ENCODE data around the gene RIC8A.
A peak's percentile ranks its signal among the peaks of the same experiment; 100 is the strongest.

RIC8A gene

GRCh38 chr11:227824-228379 lies 20.4 kb downstream of the RIC8A start:
- TF ChIP-seq CTCF (IDR thresholded peaks at IDR 0.05; ENCODE audit: unreplicated experiment in 3 of 3), result no peak
- Mint-ChIP-seq H3K9me3 (no peaks in the 10 kb centered on the region), H3K36me3 (ENCODE audit: low read depth) (peaks cover 33% of the 10 kb centered on the region), H3K4me1 (no peaks in the 10 kb centered on the region), H3K27me3 (ENCODE audit: low read depth) (no peaks in the 10 kb centered on the region), H3K27ac (no peak overlapping the region), H3K4me3 (no peak overlapping the region)

- Mint-ChIP-seq H3K27ac (no peak overlapping the region), H3K4me3 (no peak overlapping the region), H3K36me3 (ENCODE audit: low read depth) (peaks cover 30% of the 10 kb centered on the region), H3K27me3 (ENCODE audit: low read depth) (no peaks in the 10 kb centered on the region), H3K4me1 (peaks cover 5% of the 10 kb centered on the region), H3K9me3 (no peaks in the 10 kb centered on the region)
- no peak for TF ChIP-seq CTCF (IDR thresholded peaks at IDR 0.05; ENCODE audit: unreplicated experiment in 3 of 3)
Measured at GRCh38 chr11:230431-230830, 22.9 kb downstream of the RIC8A start.

- Mint-ChIP-seq H3K36me3 (ENCODE audit: low read depth) (peaks cover 24% of the 10 kb centered on the region), H3K27ac (no peak overlapping the region), H3K4me3 (peak overlapping the region; percentile 51 to 76 (median 55)), H3K27me3 (ENCODE audit: low read depth) (no peaks in the 10 kb centered on the region), H3K4me1 (peaks cover 8% of the 10 kb centered on the region), H3K9me3 (no peaks in the 10 kb centered on the region)
- TF ChIP-seq CTCF (IDR thresholded peaks at IDR 0.05; ENCODE audit: unreplicated experiment in 3 of 3), result no peak
Measured at GRCh38 chr11:232783-233565, 25.5 kb downstream of the RIC8A start.

GRCh38 chr11:235180-235579 lies 27.7 kb downstream of the RIC8A start:
- Mint-ChIP-seq H3K27me3 (ENCODE audit: low read depth) (no peaks in the 10 kb centered on the region), H3K4me1 (peaks cover 17% of the 10 kb centered on the region), H3K4me3 (peak overlapping the region; percentile 90 to 98 (median 95)), H3K27ac (peak overlapping the region; percentile 95 to 99 (median 96)), H3K36me3 (ENCODE audit: low read depth) (peaks cover 13% of the 10 kb centered on the region), H3K9me3 (no peaks in the 10 kb centered on the region)
- no peak for TF ChIP-seq CTCF (IDR thresholded peaks at IDR 0.05; ENCODE audit: unreplicated experiment in 3 of 3)

GRCh38 chr11:235609-235996 lies 28.1 kb downstream of the RIC8A start:
- TF ChIP-seq CTCF (IDR thresholded peaks at IDR 0.05; ENCODE audit: unreplicated experiment in 3 of 3), result no peak
- Mint-ChIP-seq H3K9me3 (no peaks in the 10 kb centered on the region), H3K36me3 (ENCODE audit: low read depth) (peaks cover 13% of the 10 kb centered on the region), H3K27me3 (ENCODE audit: low read depth) (no peaks in the 10 kb centered on the region), H3K4me1 (peaks cover 17% of the 10 kb centered on the region), H3K27ac (peak overlapping the region; percentile 95 to 99 (median 96)), H3K4me3 (peak overlapping the region; percentile 90 to 98 (median 95))
